Measurements from ENCODE around the gene RBMS3. TPM values are rescaled to one million over a fixed set of nuclear protein-coding genes. Genes with fewer than 3 reads are reported as not detected.

The RBMS3 gene
- total RNA-seq, 1 donor from 2014 or later, result 23.7 TPM

DNA sequence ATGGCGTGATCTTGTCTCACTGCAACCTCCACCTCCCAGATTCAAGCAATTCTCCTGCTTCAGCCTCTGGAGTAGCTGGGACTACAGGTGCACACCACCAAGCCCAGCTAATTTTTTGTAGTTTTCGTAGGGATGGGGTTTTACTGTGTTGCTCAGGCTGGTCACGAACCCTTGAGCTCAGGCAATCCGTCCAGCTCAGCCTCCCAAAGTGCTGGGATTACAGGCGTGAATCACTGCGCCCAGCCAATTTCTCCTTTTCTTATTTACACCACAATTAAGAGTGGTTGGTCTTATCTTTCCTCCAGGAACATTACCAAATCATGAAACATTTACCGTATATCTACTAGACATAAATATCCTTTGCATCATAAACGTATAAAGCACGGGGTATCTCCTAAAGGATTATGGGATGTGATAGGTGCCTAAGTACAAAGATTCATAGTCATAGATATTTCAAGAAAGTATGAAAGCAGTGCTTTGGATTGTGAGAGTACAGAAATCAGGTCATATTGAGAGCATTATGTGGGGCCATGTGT is 194.5 kb downstream of the RBMS3 start:
- Histone ChIP-seq H3K4me3 (ENCODE audit: low read depth, low read length) (no peak overlapping the region), H3K36me3 (ENCODE audit: control insufficient read depth, insufficient read depth, low read length) (no peaks in the 10 kb centered on the region), H3K27me3 (ENCODE audit: control insufficient read depth, insufficient read depth, low read length) (no peaks in the 10 kb centered on the region)
- TF ChIP-seq, protein P1, sequence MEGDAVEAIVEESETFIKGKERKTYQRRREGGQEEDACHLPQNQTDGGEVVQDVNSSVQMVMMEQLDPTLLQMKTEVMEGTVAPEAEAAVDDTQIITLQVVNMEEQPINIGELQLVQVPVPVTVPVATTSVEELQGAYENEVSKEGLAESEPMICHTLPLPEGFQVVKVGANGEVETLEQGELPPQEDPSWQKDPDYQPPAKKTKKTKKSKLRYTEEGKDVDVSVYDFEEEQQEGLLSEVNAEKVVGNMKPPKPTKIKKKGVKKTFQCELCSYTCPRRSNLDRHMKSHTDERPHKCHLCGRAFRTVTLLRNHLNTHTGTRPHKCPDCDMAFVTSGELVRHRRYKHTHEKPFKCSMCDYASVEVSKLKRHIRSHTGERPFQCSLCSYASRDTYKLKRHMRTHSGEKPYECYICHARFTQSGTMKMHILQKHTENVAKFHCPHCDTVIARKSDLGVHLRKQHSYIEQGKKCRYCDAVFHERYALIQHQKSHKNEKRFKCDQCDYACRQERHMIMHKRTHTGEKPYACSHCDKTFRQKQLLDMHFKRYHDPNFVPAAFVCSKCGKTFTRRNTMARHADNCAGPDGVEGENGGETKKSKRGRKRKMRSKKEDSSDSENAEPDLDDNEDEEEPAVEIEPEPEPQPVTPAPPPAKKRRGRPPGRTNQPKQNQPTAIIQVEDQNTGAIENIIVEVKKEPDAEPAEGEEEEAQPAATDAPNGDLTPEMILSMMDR (IDR thresholded peaks at IDR 0.05; ENCODE audit: insufficient read depth, low read length, poor library complexity, severe bottlenecking), result no peak
- no peak for DNase-seq (ENCODE audit: low read depth)

DNA sequence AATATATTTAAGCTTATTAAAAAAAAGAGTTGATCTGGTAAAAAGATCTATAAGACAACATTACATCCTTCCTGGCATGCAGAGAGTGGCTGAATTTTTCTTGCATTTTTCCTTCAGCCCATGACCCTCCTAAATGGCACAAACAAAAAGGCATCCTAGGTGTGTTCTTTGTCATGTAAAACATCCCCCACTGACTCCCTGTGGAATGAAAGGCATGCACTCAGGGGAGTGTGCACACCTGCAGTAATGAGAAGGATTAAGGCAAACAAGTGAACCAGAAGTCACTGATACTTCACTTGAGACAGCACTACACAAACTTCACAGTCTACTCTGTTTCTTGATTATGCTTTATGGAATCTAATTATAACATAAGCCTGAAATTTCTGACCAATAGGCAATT is 195.0 kb downstream of the RBMS3 start:
- Histone ChIP-seq H3K4me3 (ENCODE audit: low read depth, low read length) (no peak overlapping the region), H3K27me3 (ENCODE audit: control insufficient read depth, insufficient read depth, low read length) (no peaks in the 10 kb centered on the region), H3K36me3 (ENCODE audit: control insufficient read depth, insufficient read depth, low read length) (no peaks in the 10 kb centered on the region)
- no peak for DNase-seq (ENCODE audit: low read depth)
- TF ChIP-seq, protein P1 (IDR thresholded peaks at IDR 0.05; ENCODE audit: insufficient read depth, low read length, poor library complexity, severe bottlenecking), result no peak

DNA sequence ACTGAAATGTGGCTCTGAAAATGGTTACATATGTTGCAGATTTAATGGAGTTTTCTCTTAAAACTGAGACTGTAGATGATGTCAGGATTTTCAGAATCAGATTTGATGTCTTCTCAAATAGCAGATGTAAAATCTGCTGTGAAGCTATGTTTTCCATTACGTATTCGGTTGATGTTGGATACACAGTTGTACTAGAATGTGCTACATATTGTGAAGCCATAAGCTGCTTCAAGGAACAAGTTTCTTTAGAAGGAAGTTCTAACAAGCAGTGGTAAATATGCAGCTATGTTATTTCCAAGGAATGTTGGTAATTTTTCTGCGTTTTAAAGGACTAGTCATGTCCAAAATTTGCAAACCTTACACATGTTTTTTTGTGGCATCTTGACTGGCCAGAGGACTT is 197.7 kb downstream of the RBMS3 start:
- DNase-seq (ENCODE audit: low read depth), result no peak
- Histone ChIP-seq H3K36me3 (ENCODE audit: control insufficient read depth, insufficient read depth, low read length) (no peaks in the 10 kb centered on the region), H3K27me3 (ENCODE audit: control insufficient read depth, insufficient read depth, low read length) (no peaks in the 10 kb centered on the region), H3K4me3 (ENCODE audit: low read depth, low read length) (no peak overlapping the region)
- TF ChIP-seq, protein P1 (IDR thresholded peaks at IDR 0.05; ENCODE audit: insufficient read depth, low read length, poor library complexity, severe bottlenecking), result no peak

DNA sequence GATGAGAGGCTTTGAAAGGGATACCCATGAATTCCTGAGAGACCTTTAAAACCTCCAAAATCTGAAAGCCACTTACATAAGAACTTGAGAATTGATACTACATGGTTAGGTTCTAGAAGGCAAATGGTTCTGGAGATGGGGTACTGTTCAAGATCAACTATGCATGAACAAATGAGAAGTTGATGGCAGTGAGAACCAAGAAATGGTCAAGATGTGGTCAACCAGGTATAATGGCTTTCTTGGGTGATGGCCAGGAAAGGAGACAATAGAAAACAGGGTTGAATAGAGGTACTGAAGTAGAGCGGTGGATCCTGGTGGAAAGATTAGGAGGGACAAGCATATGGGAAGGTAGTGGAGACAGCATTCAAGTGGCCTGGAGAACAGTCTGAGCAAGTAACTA is 200.4 kb downstream of the RBMS3 start:
- Histone ChIP-seq H3K27me3 (ENCODE audit: control insufficient read depth, insufficient read depth, low read length) (no peaks in the 10 kb centered on the region), H3K4me3 (ENCODE audit: low read depth, low read length) (no peak overlapping the region), H3K36me3 (ENCODE audit: control insufficient read depth, insufficient read depth, low read length) (no peaks in the 10 kb centered on the region)
- TF ChIP-seq, protein P1 (IDR thresholded peaks at IDR 0.05; ENCODE audit: insufficient read depth, low read length, poor library complexity, severe bottlenecking), result no peak
- no peak for DNase-seq (ENCODE audit: low read depth)

DNA sequence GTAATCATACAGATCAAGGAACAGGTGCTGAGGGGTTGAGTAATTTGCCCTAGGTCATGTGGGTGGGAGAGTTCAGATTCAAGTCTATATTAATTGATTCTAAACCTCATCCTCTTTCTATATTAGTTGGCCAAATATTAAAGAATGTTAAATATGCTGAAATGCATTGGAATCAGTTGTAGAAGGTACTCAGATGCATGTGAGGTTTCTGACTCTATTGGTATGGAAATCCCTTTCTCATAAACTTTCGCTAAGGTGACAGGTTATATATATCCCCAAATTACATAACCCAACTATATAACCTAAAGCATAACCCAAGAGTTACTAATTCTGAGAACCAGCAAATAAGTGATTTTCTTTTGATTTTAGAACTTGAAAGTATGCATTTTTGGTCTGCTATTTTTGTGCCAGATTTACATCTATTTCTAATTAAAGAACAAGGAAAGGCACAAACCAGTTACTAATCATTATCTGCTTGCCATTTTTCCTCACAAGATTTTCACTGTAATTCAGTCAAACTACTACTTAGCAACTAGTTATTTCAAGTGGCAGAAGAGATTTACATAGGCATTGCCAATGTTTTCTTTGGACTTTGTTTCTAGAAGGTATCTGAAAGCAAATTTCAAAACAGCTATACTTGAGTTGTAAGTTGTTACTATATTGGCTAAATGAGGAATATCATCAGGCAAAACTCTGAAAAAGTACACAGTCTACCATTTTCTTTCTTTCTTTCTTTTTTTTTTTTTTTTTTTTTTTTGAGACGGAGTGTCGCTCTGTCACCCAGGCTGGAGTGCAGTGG is 201.3 kb downstream of the RBMS3 start:
- H3K4me3 ChIP-seq (ENCODE audit: low read depth, low read length), result no peak overlapping the region
- no peak for DNase-seq (ENCODE audit: low read depth)
- no peaks in the 10 kb centered on the region for H3K27me3 ChIP-seq (ENCODE audit: control insufficient read depth, insufficient read depth, low read length)
- no peaks in the 10 kb centered on the region for H3K36me3 ChIP-seq (ENCODE audit: control insufficient read depth, insufficient read depth, low read length)
- TF ChIP-seq, protein P1 (IDR thresholded peaks at IDR 0.05; ENCODE audit: insufficient read depth, low read length, poor library complexity, severe bottlenecking), result no peak
